Measurements from ENCODE around the gene MYOZ1. TPM values are rescaled to one million over a fixed set of nuclear protein-coding genes. Genes with fewer than 3 reads are reported as not detected.

Gene MYOZ1
- total and polyA plus RNA-seq, 2 of the 8 experiments (the other 6 are each of a cell fraction or from before 2014, with no cell fraction given) = 2.6 to 3.3 TPM

- 92% methylated on average over 6 of the region's 6 CpGs; no CpG with 5 or more reads in 1 of the 2 experiments for WGBS, 2 experiments (ENCODE audit: extremely low coverage in 1 of 2, insufficient coverage in 1 of 2, insufficient read length in 1 of 2, insufficient replicate concordance in 2 of 2, low coverage in 1 of 2, low lambda C conversion rate in 2 of 2, missing lambda C conversion rate in 1 of 2)
- CTCF ChIA-PET (ENCODE audit: partially characterized antibody) = interaction anchor here (0.6 to 14.5 kb wide), 2 partner anchors 45 to 118 kb away, joined by 5 to 271 read pairs; no protein-coding TSS in a partner anchor
- TF ChIP-seq FOSL1 (IDR thresholded peaks at IDR 0.05; ENCODE audit: insufficient read depth, low read depth, low read length) (no peak), TAF7 (optimal IDR thresholded peaks at IDR 0.05; ENCODE audit: borderline replicate concordance, low read depth, low read length) (no peak), CEBPB (IDR thresholded peaks at IDR 0.05; ENCODE audit: low read depth, low read length) (no peak), TBP (IDR thresholded peaks at IDR 0.05; ENCODE audit: low read depth, low read length) (no peak), SP1 (IDR thresholded peaks at IDR 0.05; ENCODE audit: low read depth, low read length) (no peak), SRF (IDR thresholded peaks at IDR 0.05; ENCODE audit: low read depth, low read length) (no peak), HDAC2 (IDR thresholded peaks at IDR 0.05; ENCODE audit: borderline replicate concordance in 1 of 2, low read depth in 2 of 2, low read length in 2 of 2) (no peak), RXRA (IDR thresholded peaks at IDR 0.05; ENCODE audit: insufficient read depth, low read depth, low read length) (no peak), SIX5 (IDR thresholded peaks at IDR 0.05; ENCODE audit: low read depth, low read length) (no peak), CTCF (IDR thresholded peaks at IDR 0.05; ENCODE audit: control extremely low read depth in 1 of 3, insufficient read depth in 1 of 3, low read depth in 1 of 3, low read length in 3 of 3) (no peak)
Measured at GRCh38 chr10:73649876-73650536, 8.7 kb upstream of the MYOZ1 start.

More at GRCh38 chr10:73649876-73650536, 8.7 kb upstream of the MYOZ1 start:
- Histone ChIP-seq H3K4me3 (ENCODE audit: extremely low read depth in 1 of 4, insufficient read depth in 2 of 4, low read depth in 3 of 4, low read length in 4 of 4) (no peak overlapping the region), H3K4me2 (ENCODE audit: insufficient read depth in 1 of 2, low read depth in 2 of 2, low read length in 2 of 2) (no peak overlapping the region), H3K36me3 (ENCODE audit: control insufficient read depth in 2 of 4, insufficient read depth in 4 of 4, low read length in 3 of 4) (no peaks in the 10 kb centered on the region), H3K4ac (replicated peaks; ENCODE audit: insufficient read length, low read depth, low read length) (no peak overlapping the region), H2BK120ac (replicated peaks; ENCODE audit: low read depth, low read length) (no peak overlapping the region), H3K4me1 (replicated peaks in 1 of 4; ENCODE audit: control insufficient read depth in 3 of 4, insufficient read depth in 4 of 4, low read length in 3 of 4) (peaks cover 0 to 15% (median 9%) of the 10 kb centered on the region in 4 experiments; a peak in 6 of 7 replicates), H2BK20ac (ENCODE audit: low read length) (no peak overlapping the region), H3K9ac (replicated peaks in 1 of 4; ENCODE audit: extremely low read depth in 1 of 4, low read depth in 3 of 4, low read length in 3 of 4) (no peak overlapping the region), H2BK15ac (ENCODE audit: low read length) (no peak overlapping the region), H3K23ac (ENCODE audit: insufficient read length) (no peak overlapping the region), H2BK12ac (ENCODE audit: low read depth, low read length) (no peak overlapping the region), H3K9me3 (ENCODE audit: insufficient read depth in 2 of 2, low read depth in 1 of 2, low read length in 1 of 2) (no peaks in the 10 kb centered on the region), H3K79me1 (ENCODE audit: low read depth, low read length) (no peaks in the 10 kb centered on the region), H2AK5ac (ENCODE audit: low read depth, low read length) (no peak overlapping the region), H4K20me1 (replicated peaks in 1 of 2; ENCODE audit: control insufficient read depth in 1 of 2, insufficient read depth in 2 of 2, low read length in 2 of 2) (peaks cover 0 to 2% of the 10 kb centered on the region in 2 experiments), H3K27me3 (replicated peaks in 1 of 4; ENCODE audit: control insufficient read depth in 3 of 4, extremely low read depth in 1 of 4, insufficient read depth in 3 of 4, low read length in 3 of 4) (no peaks in the 10 kb centered on the region), H4K8ac (ENCODE audit: extremely low read depth, insufficient read depth, low read length) (no peak overlapping the region), H4K91ac (replicated peaks; ENCODE audit: insufficient read length, low read length) (no peak overlapping the region), H2BK5ac (ENCODE audit: low read depth, low read length) (no peak overlapping the region), H3K56ac (replicated peaks; ENCODE audit: insufficient read length, low read depth, low read length) (no peak overlapping the region), H3K23me2 (ENCODE audit: low read depth, low read length) (peaks cover 9% of the 10 kb centered on the region; the same call in 1 of the 2 replicates), H3K79me2 (ENCODE audit: control insufficient read depth in 1 of 2, insufficient read depth in 2 of 2, low read length in 2 of 2) (no peaks in the 10 kb centered on the region), H3K18ac (ENCODE audit: extremely low read depth, low read length) (no peak overlapping the region), H2AFZ (ENCODE audit: low read length) (no peak overlapping the region), H3K14ac (ENCODE audit: insufficient read length) (no peak overlapping the region), H3K27ac (ENCODE audit: low read depth, low read length) (no peak overlapping the region), H4K5ac (ENCODE audit: insufficient read length, low read depth, low read length) (no peak overlapping the region)
- DNase-seq (ENCODE audit: low read depth in 1 of 2, low spot score in 2 of 2) (no peak), FAIRE-seq (no peak)
- POLR2A ChIA-PET (ENCODE audit: partially characterized antibody) = interaction anchor here (0.6 to 1.5 kb wide), 3 partner anchors 8 to 253 kb away, joined by 3 to 4 read pairs (median 3); partner anchors contain the start of gene MYOZ1
